ENCODE results near the gene ENDOG.
"Not testable (repeated sequence)": the region's sequence is repeated elsewhere in the genome, so short reads cannot be mapped to it uniquely, and the experiment has no call there.

Gene ENDOG

DNA sequence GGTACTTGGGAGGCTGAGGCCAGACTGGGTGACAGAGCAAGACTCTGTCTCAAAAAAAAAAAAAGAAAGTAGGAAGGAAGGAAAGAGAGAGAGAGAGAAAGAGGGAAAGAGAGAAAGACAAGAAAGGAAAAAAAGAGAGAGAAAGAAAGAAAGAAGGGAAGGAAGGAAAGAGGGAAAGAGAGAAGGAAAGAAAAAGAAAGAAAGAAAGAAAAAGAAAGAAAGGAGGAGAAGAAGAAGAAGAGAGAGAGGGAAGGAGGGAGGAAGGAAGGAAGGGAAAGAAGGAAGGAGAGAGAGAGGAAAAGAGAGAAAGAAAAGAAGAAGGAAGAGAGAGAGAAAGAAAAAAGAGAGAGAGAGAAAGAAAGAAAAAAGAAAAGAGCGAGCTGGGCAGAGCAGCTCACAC, 43.5 kb upstream of the ENDOG start:
- no peak overlapping the region for H3K4me3 ChIP-seq (ENCODE audit: low read length)
- TF ChIP-seq, protein P1, sequence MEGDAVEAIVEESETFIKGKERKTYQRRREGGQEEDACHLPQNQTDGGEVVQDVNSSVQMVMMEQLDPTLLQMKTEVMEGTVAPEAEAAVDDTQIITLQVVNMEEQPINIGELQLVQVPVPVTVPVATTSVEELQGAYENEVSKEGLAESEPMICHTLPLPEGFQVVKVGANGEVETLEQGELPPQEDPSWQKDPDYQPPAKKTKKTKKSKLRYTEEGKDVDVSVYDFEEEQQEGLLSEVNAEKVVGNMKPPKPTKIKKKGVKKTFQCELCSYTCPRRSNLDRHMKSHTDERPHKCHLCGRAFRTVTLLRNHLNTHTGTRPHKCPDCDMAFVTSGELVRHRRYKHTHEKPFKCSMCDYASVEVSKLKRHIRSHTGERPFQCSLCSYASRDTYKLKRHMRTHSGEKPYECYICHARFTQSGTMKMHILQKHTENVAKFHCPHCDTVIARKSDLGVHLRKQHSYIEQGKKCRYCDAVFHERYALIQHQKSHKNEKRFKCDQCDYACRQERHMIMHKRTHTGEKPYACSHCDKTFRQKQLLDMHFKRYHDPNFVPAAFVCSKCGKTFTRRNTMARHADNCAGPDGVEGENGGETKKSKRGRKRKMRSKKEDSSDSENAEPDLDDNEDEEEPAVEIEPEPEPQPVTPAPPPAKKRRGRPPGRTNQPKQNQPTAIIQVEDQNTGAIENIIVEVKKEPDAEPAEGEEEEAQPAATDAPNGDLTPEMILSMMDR (IDR thresholded peaks at IDR 0.05; ENCODE audit: insufficient read depth, low read depth, low read length, missing control alignments), result no peak
- no peak for DNase-seq (ENCODE audit: low read depth)

DNA sequence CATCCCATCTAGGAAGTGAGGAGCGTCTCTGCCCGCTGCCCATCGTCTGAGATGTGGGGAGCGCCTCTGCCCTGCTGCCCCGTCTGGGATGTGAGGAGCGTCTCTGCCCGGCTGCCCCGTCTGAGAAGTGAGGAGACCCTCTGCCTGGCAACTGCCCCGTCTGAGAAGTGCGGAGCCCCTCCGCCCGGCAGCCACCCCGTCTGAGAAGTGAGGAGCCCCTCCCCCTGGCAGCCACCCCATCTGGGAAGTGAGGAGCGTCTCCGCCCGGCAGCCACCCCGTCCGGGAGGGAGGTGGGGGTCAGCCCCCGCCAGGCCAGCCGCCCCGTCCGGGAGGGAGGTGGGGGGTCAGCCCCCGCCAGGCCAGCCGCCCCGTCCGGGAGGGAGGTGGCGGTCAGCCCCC, 38.2 kb upstream of the ENDOG start:
- not testable (repeated sequence) for H3K4me3 ChIP-seq (ENCODE audit: low read length); DNase-seq (ENCODE audit: low read depth)

DNA sequence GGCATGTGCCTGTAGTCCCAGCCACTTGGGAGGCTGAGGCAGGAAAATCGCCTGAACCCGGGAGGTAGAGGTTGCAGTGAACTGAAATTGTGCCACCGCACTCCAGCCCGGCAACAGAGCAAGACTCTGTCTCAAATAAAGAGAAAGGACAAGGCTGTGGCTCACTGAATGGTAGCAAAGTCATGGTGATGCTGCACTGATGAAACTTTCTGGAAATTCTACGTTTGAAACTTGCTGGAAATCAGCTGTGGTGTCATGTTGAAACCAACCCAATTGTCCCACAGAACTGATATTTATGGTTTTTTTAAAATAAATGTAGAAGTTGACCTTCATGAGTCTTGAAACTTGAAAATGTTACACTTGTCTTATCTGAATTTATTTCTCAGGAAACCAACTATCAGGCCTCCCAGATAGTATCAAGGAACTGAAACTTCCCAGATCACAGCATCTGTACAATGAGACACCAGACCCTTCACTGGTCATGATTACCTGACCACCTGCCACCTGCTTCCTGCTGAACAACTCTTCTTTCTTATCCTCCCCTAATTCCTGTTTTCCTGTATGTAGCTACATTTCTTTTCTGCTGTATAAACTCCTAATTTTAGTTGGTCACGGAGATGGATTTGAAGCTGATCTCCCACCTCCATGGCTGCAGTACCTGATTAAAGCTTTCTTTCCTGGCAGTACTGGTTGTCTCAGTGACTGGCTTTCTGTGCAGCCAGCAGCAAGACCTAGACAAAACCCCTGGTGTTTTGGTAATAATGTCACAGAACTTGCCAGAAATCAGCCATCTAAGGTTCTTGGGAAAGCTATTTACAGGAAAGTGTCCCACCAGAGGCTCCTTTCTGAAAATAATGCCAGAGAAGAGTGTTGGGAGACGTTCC, 36.9 kb upstream of the ENDOG start:
- TF ChIP-seq, protein P1 (IDR thresholded peaks at IDR 0.05; ENCODE audit: insufficient read depth, low read depth, low read length, missing control alignments), result no peak
- H3K4me3 ChIP-seq (ENCODE audit: low read length), result no peak overlapping the region
- no peak for DNase-seq (ENCODE audit: low read depth)

DNA sequence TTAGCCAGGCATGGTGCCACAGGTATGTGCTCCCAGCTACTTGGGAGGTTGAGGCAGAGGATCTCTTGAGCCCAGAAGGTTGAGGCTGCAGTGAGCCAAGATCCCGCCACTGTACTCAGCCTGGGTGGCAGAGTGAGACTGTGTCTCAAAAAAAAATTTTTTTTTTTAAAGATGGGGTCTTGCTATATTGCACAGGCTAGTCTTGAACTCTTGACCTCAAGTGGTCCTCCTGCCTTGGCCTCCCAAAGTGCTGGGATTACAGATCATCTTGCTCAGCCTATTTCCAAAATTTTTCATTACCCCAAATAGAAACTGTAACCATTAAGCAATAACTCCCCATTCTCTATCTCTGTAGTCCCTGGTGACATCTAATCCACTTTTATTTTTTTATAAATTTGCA, 35.6 kb upstream of the ENDOG start:
- H3K4me3 ChIP-seq (ENCODE audit: low read length), result no peak overlapping the region
- no peak for DNase-seq (ENCODE audit: low read depth)
- TF ChIP-seq, protein P1 (IDR thresholded peaks at IDR 0.05; ENCODE audit: insufficient read depth, low read depth, low read length, missing control alignments), result no peak

DNA sequence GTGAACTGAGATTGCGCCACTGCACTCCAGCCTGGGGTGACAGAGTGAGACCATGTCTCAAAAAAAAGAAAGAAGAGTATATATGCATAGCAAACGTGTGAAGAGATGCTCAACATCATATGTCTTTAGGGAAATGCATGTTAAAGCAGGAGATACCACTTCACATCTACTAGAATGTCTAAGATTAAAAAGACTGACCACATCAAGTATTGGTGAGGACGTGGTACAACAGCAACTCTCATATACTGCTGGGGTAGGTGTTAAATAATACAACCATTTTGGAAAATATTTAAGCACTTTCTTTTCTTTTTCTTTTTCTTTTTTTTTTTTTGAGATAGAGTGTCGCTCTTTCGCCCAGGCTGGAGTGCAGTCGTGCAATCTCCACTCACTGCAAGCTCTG, 32.9 kb upstream of the ENDOG start:
- no peak overlapping the region for H3K4me3 ChIP-seq (ENCODE audit: low read length)
- no peak for DNase-seq (ENCODE audit: low read depth)
- TF ChIP-seq, protein P1 (IDR thresholded peaks at IDR 0.05; ENCODE audit: insufficient read depth, low read depth, low read length, missing control alignments), result no peak

DNA sequence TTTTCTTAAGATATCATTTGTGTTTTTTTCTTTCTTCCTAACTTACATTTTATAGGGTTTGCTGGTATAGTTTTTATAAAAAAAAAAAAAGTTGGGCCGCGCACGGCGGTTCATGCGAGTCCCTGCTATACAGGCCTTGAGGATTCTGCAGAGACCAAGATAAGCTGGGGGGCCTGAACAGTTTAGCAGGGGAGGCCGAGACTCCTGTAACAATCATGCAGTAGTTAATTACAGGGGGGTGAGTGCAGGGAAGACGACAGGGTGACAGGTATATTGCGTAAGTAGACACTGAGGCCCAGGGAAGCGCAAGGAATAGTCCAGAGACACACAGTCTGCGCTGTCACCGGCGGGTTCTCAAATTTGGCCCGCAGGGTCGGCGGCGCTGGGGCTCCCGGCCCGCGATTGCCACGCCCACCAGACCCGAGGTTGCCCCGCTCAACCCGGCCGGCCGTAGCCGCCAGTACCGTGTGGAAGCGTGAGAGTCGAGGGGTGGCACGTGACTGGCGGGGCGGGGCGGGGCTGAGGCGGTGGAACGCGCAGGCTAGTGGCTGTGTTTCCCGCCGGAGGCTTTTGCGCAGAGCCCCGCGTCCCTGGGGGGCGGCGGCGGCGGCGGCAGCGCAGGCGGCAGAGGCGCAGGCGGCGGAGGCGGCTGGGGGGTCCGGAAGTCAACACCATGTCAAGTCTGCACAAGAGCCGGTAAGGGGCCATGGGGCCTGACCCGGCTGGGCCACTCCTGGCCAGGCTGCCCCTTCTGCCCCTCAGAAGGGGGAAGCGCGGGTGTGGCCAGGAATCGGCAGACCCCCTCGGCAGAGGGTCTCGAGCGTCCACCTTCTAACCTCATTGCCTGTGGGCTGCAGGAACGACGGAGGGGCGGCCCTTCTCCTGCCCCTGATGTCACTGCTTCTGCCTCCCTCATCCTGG, 31.4 kb upstream of the ENDOG start, which contains the start of gene TBC1D13:
Gene TBC1D13, plus strand, starts transcription at position 573 of the 921 bp plus-strand sequence. Its CDS starts 101 bp downstream, at position 674.
- TF ChIP-seq, protein P1 (IDR thresholded peaks at IDR 0.05; ENCODE audit: insufficient read depth, low read depth, low read length, missing control alignments), result no peak
- peak; percentile 84 for DNase-seq (ENCODE audit: low read depth)
- H3K4me3 ChIP-seq (ENCODE audit: low read length), result peak within 1 kb of the TSS; percentile 97

DNA sequence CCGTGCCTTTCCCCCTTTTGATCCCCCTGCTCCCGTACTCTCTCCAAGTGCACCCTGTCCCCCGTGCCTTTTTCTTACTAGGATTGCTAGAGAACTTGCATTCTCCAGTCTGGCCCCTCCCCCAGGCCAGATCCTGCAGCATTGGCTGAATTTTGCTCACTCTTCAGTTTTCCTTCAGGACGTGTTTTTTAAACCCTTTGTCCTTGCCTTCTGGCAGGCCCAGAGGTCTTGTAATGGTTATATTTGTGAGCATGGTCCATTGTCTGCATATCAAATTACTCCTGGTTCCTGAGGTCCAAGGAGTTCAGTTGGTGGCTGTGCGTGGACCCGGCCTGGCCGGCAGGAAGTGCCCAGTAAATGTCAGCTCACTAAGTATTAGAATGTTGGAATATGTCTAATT, 30.6 kb upstream of the ENDOG start:
- peak overlapping the region; percentile 97 for H3K4me3 ChIP-seq (ENCODE audit: low read length)
- DNase-seq (ENCODE audit: low read depth), result peak; percentile 26
- TF ChIP-seq, protein P1 (IDR thresholded peaks at IDR 0.05; ENCODE audit: insufficient read depth, low read depth, low read length, missing control alignments), result no peak

Measured in epithelial cell of esophagus (primary cell).